WTC11 (cell line): ENCODE results near the gene CCDC107. TPM values are rescaled to one million over a fixed set of nuclear protein-coding genes. Genes with fewer than 3 reads are reported as not detected.

ENCODE experiments used
- ATAC-seq: fragments of 200-7000 bp; cut with Tn5 transposase; 2 replicates; pipeline ENCODE4 v1.10.0; 2021; ENCODE audit warnings: mild to moderate bottlenecking, moderate library complexity
- CTCF ChIA-PET: fragments of 300-600 bp; sonication (Branson Sonifier 250); formaldehyde crosslinking; loops from one replicate; lab custom pipeline; 2021; ENCODE audit warnings: antibody characterized with exemption; lab: Charles Lee
- POLR2A ChIA-PET: fragments of 350-600 bp; sonication (Branson Sonifier 250); formaldehyde crosslinking; loops from one replicate; lab custom pipeline; 2021; ENCODE audit warnings: antibody characterized with exemption; lab: Charles Lee
- DNase-seq: peaks from one replicate; pipeline ENCODE4 v3.0.0; 2021; ENCODE audit warnings: low spot score
- H3K27ac Mint-ChIP-seq: 2 replicates; pipeline ENCODE4 v1.8.0; 2021; ENCODE audit warnings: mixed read lengths
- H3K27me3 Mint-ChIP-seq: 2 replicates; pipeline ENCODE4 v1.8.0; 2021; ENCODE audit warnings: low read depth, mild to moderate bottlenecking, moderate library complexity, mixed read lengths
- H3K36me3 Mint-ChIP-seq: 2 replicates; pipeline ENCODE4 v1.8.0; 2021; ENCODE audit warnings: mixed read lengths
- H3K4me1 Mint-ChIP-seq: 2 replicates; pipeline ENCODE4 v1.8.0; 2022; ENCODE audit warnings: mixed read lengths
- H3K4me3 Mint-ChIP-seq: 2 replicates; pipeline ENCODE4 v1.8.0; 2021; ENCODE audit warnings: mild to moderate bottlenecking, moderate library complexity, mixed read lengths
- H3K9me3 Mint-ChIP-seq: 2 replicates; pipeline ENCODE4 v1.8.0; 2021; ENCODE audit warnings: mixed read lengths
- CREM ChIP-seq: sonication (generic); formaldehyde crosslinking; IDR thresholded peaks from 2 replicates; pipeline ENCODE4 v1.8.1; 2022; ENCODE audit warnings: mild to moderate bottlenecking, missing genetic modification reagents, moderate library complexity
- ETV6 ChIP-seq: sonication (generic); formaldehyde crosslinking; IDR thresholded peaks from 2 replicates; pipeline ENCODE4 v1.8.1; 2022; ENCODE audit warnings: mild to moderate bottlenecking, missing genetic modification reagents
- FOXP1 ChIP-seq: sonication (generic); formaldehyde crosslinking; IDR thresholded peaks from 2 replicates; pipeline ENCODE4 v1.8.0; 2022; ENCODE audit warnings: missing genetic modification reagents, mild to moderate bottlenecking, moderate library complexity, borderline replicate concordance
- GTF2I ChIP-seq: fragments of 250-450 bp; sonication (Bioruptor Pico); conservative IDR thresholded peaks from 2 replicates; pipeline ENCODE4 v1.4.0; 2021; ENCODE audit warnings: mild to moderate bottlenecking
- JAZF1 ChIP-seq: fragments of 250-450 bp; sonication (Bioruptor Pico); IDR thresholded peaks from 2 replicates; pipeline ENCODE4 v1.9.0; 2021; ENCODE audit warnings: moderate library complexity, mild to moderate bottlenecking, inconsistent platforms
- KAT7 ChIP-seq: sonication (generic); formaldehyde crosslinking; IDR thresholded peaks from 2 replicates; pipeline ENCODE4 v1.8.1; 2023; ENCODE audit warnings: missing genetic modification reagents, mild to moderate bottlenecking, borderline replicate concordance
- MYBL2 ChIP-seq: sonication (generic); formaldehyde crosslinking; IDR thresholded peaks from 2 replicates; pipeline ENCODE4 v1.8.1; 2023; ENCODE audit warnings: mild to moderate bottlenecking, moderate library complexity, missing genetic modification reagents
- NFATC4 ChIP-seq: fragments of 250-450 bp; sonication (Bioruptor Pico); IDR thresholded peaks from 2 replicates; pipeline ENCODE4 v1.9.0; 2021; ENCODE audit warnings: mild to moderate bottlenecking
- NFYB ChIP-seq: sonication (generic); formaldehyde crosslinking; conservative IDR thresholded peaks from 2 replicates; pipeline ENCODE4 v1.8.0; 2022; ENCODE audit warnings: low read depth, missing genetic modification reagents
- PRRX2 ChIP-seq: fragments of 250-450 bp; sonication (Bioruptor Pico); IDR thresholded peaks from 2 replicates; pipeline ENCODE4 v1.8.0; 2021; ENCODE audit warnings: mild to moderate bottlenecking
- SMAD3 ChIP-seq: sonication (generic); formaldehyde crosslinking; IDR thresholded peaks from 2 replicates; pipeline ENCODE4 v1.8.0; 2022; ENCODE audit warnings: missing genetic modification reagents, mild to moderate bottlenecking, borderline replicate concordance
- SMAD4 ChIP-seq: sonication (generic); formaldehyde crosslinking; IDR thresholded peaks from 2 replicates; pipeline ENCODE4 v1.8.0; 2022; ENCODE audit warnings: mild to moderate bottlenecking, missing genetic modification reagents
- SOX15 ChIP-seq: fragments of 250-450 bp; sonication (Bioruptor Pico); IDR thresholded peaks from 2 replicates; pipeline ENCODE4 v1.9.0; 2021; ENCODE audit warnings: mild to moderate bottlenecking
- TEAD4 ChIP-seq: sonication (generic); formaldehyde crosslinking; IDR thresholded peaks from 2 replicates; pipeline ENCODE4 v1.8.0; 2022; ENCODE audit warnings: mild to moderate bottlenecking, missing genetic modification reagents
- TP53 ChIP-seq: sonication (generic); formaldehyde crosslinking; IDR thresholded peaks from 2 replicates; pipeline ENCODE4 v1.8.1; 2023; ENCODE audit warnings: mild to moderate bottlenecking, missing genetic modification reagents
- ZNF121 ChIP-seq: sonication (generic); formaldehyde crosslinking; IDR thresholded peaks from 2 replicates; pipeline ENCODE4 v1.8.0; 2023; ENCODE audit warnings: missing genetic modification reagents
- ZNF138 ChIP-seq: sonication (generic); formaldehyde crosslinking; conservative IDR thresholded peaks from 2 replicates; pipeline ENCODE4 v1.8.1; 2022; ENCODE audit warnings: mild to moderate bottlenecking, moderate library complexity, missing genetic modification reagents
- ZNF423 ChIP-seq: fragments of 250-450 bp; sonication (Bioruptor Pico); IDR thresholded peaks from 2 replicates; pipeline ENCODE4 v2.1.2; 2022; ENCODE audit warnings: mild to moderate bottlenecking, moderate library complexity
- total RNA-seq: library from RNA; stranded (reverse); gene quantifications from 3 replicates; pipeline ENCODE4 v1.2.3, GENCODE V29; 2021
- TF ChIP-seq, protein P1 (sequence below): sonication (generic); formaldehyde crosslinking; IDR thresholded peaks from 2 replicates; pipeline ENCODE4 v1.8.1; 2022; ENCODE audit warnings: mild to moderate bottlenecking, missing genetic modification reagents, moderate library complexity, borderline replicate concordance
- TF ChIP-seq, protein P2 (sequence below): fragments of 250-450 bp; sonication (Bioruptor Pico); IDR thresholded peaks from 2 replicates; pipeline ENCODE4 v1.9.0; 2021; ENCODE audit warnings: mild to moderate bottlenecking
- TF ChIP-seq, protein P3 (sequence below): sonication (generic); formaldehyde crosslinking; IDR thresholded peaks from 2 replicates; pipeline ENCODE4 v1.8.1; 2022; ENCODE audit warnings: missing genetic modification reagents, borderline replicate concordance
- TF ChIP-seq, protein P4 (sequence below): sonication (generic); formaldehyde crosslinking; IDR thresholded peaks from 2 replicates; pipeline ENCODE4 v1.8.0; 2022; ENCODE audit warnings: mild to moderate bottlenecking, missing genetic modification reagents
- TF ChIP-seq, protein P5 (sequence below): sonication (generic); formaldehyde crosslinking; IDR thresholded peaks from 2 replicates; pipeline ENCODE4 v1.8.0; 2022; ENCODE audit warnings: mild to moderate bottlenecking, missing genetic modification reagents
- TF ChIP-seq, protein P6 (sequence below): fragments of 250-450 bp; sonication (Bioruptor Pico); IDR thresholded peaks from 2 replicates; pipeline ENCODE4 v1.8.0; 2021; ENCODE audit warnings: mild to moderate bottlenecking
- TF ChIP-seq, protein P7 (sequence below): fragments of 250-450 bp; sonication (Bioruptor Pico); IDR thresholded peaks from 2 replicates; pipeline ENCODE4 v1.9.0; 2021; ENCODE audit warnings: moderate library complexity, mild to moderate bottlenecking, inconsistent platforms, borderline replicate concordance
- TF ChIP-seq, protein P8 (sequence below): sonication (generic); formaldehyde crosslinking; IDR thresholded peaks from 2 replicates; pipeline ENCODE4 v1.8.0; 2023; ENCODE audit warnings: missing genetic modification reagents
- TF ChIP-seq, protein P9 (sequence below): sonication (generic); formaldehyde crosslinking; IDR thresholded peaks from 2 replicates; pipeline ENCODE4 v1.8.1; 2023; ENCODE audit warnings: mild to moderate bottlenecking, missing genetic modification reagents

Gene CCDC107
- total RNA-seq, 1 experiment from 2014 or later: 10.8 TPM

DNA sequence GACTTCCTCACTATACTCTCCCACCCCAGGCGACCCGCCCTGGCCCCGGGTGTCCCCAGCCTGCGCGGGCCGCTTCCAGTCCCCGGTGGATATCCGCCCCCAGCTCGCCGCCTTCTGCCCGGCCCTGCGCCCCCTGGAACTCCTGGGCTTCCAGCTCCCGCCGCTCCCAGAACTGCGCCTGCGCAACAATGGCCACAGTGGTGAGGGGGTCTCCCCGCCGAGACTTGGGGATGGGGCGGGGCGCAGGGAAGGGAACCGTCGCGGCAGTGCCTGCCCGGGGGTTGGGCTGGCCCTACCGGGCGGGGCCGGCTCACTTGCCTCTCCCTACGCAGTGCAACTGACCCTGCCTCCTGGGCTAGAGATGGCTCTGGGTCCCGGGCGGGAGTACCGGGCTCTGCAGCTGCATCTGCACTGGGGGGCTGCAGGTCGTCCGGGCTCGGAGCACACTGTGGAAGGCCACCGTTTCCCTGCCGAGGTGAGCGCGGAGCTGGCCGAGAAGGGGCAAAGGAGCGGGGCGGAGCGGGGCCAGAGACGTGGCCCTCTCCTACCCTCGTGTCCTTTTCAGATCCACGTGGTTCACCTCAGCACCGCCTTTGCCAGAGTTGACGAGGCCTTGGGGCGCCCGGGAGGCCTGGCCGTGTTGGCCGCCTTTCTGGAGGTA, 17.8 kb downstream of the CCDC107 start:
- Mint-ChIP-seq H3K9me3 (no peaks in the 10 kb centered on the region), H3K4me1 (peaks cover 15% of the 10 kb centered on the region), H3K27me3 (peaks cover 30% of the 10 kb centered on the region), H3K36me3 (no peaks in the 10 kb centered on the region), H3K27ac (no peak overlapping the region), H3K4me3 (peak overlapping the region; percentile 69)
- DNase-seq (peak; percentile 95), ATAC-seq (peak; percentile 92)
- POLR2A ChIA-PET: interaction anchor here (0.9 to 2.2 kb wide), 8 partner anchors 10 to 76 kb away, joined by 3 to 21 read pairs (median 5); partner anchors contain the start of genes ARHGEF39, CCDC107, CREB3 and RMRP
- CTCF ChIA-PET: interaction anchor here (0.5 to 4.5 kb wide), 23 partner anchors 11 to 1084 kb away, joined by 3 to 41 read pairs (median 5); partner anchors contain the start of genes ARHGEF39, CCDC107, RMRP and TPM2
- TF ChIP-seq, protein P1, sequence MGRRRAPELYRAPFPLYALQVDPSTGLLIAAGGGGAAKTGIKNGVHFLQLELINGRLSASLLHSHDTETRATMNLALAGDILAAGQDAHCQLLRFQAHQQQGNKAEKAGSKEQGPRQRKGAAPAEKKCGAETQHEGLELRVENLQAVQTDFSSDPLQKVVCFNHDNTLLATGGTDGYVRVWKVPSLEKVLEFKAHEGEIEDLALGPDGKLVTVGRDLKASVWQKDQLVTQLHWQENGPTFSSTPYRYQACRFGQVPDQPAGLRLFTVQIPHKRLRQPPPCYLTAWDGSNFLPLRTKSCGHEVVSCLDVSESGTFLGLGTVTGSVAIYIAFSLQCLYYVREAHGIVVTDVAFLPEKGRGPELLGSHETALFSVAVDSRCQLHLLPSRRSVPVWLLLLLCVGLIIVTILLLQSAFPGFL: no peak
- TF ChIP-seq CREM (CRISPR knock-in tag) (no peak), NFATC4 (CRISPR knock-in tag) (no peak), ZNF138 (no peak; the same call in 1 of the 2 replicates), FOXP1 (CRISPR knock-in tag) (peak; percentile 92), SMAD3 (CRISPR knock-in tag) (peak; percentile 19; the same call in 1 of the 2 replicates), ZNF423 (CRISPR knock-in tag) (no peak), ETV6 (CRISPR knock-in tag) (0 out of 2 replicates have a peak, but pooled peaks have one; percentile 64), TP53 (peak; percentile 74; the same call in 1 of the 2 replicates), ZNF121 (CRISPR knock-in tag) (no peak), SOX15 (CRISPR knock-in tag) (no peak), MYBL2 (CRISPR knock-in tag) (no peak; the same call in 1 of the 2 replicates), PRRX2 (CRISPR knock-in tag) (no peak), SMAD4 (CRISPR knock-in tag) (peak; percentile 85), JAZF1 (CRISPR knock-in tag) (no peak), TEAD4 (CRISPR knock-in tag) (0 out of 2 replicates have a peak, but pooled peaks have one; percentile 33), GTF2I (CRISPR knock-in tag) (no peak), NFYB (CRISPR knock-in tag) (peak; percentile 39; the same call in 1 of the 2 replicates), KAT7 (CRISPR knock-in tag) (no peak)
- TF ChIP-seq, protein P2, sequence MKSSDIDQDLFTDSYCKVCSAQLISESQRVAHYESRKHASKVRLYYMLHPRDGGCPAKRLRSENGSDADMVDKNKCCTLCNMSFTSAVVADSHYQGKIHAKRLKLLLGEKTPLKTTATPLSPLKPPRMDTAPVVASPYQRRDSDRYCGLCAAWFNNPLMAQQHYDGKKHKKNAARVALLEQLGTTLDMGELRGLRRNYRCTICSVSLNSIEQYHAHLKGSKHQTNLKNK: no peak
- TF ChIP-seq, protein P3, sequence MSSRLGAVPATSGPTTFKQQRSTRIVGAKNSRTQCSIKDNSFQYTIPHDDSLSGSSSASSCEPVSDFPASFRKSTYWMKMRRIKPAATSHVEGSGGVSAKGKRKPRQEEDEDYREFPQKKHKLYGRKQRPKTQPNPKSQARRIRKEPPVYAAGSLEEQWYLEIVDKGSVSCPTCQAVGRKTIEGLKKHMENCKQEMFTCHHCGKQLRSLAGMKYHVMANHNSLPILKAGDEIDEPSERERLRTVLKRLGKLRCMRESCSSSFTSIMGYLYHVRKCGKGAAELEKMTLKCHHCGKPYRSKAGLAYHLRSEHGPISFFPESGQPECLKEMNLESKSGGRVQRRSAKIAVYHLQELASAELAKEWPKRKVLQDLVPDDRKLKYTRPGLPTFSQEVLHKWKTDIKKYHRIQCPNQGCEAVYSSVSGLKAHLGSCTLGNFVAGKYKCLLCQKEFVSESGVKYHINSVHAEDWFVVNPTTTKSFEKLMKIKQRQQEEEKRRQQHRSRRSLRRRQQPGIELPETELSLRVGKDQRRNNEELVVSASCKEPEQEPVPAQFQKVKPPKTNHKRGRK (CRISPR knock-in tag): no peak
- TF ChIP-seq, protein P4, sequence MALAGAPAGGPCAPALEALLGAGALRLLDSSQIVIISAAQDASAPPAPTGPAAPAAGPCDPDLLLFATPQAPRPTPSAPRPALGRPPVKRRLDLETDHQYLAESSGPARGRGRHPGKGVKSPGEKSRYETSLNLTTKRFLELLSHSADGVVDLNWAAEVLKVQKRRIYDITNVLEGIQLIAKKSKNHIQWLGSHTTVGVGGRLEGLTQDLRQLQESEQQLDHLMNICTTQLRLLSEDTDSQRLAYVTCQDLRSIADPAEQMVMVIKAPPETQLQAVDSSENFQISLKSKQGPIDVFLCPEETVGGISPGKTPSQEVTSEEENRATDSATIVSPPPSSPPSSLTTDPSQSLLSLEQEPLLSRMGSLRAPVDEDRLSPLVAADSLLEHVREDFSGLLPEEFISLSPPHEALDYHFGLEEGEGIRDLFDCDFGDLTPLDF (CRISPR knock-in tag): peak; percentile 91
- TF ChIP-seq, protein P5, sequence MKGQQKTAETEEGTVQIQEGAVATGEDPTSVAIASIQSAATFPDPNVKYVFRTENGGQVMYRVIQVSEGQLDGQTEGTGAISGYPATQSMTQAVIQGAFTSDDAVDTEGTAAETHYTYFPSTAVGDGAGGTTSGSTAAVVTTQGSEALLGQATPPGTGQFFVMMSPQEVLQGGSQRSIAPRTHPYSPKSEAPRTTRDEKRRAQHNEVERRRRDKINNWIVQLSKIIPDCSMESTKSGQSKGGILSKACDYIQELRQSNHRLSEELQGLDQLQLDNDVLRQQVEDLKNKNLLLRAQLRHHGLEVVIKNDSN (CRISPR knock-in tag): peak; percentile 69
- TF ChIP-seq, protein P6, sequence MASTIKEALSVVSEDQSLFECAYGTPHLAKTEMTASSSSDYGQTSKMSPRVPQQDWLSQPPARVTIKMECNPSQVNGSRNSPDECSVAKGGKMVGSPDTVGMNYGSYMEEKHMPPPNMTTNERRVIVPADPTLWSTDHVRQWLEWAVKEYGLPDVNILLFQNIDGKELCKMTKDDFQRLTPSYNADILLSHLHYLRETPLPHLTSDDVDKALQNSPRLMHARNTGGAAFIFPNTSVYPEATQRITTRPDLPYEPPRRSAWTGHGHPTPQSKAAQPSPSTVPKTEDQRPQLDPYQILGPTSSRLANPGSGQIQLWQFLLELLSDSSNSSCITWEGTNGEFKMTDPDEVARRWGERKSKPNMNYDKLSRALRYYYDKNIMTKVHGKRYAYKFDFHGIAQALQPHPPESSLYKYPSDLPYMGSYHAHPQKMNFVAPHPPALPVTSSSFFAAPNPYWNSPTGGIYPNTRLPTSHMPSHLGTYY (CRISPR knock-in tag): no peak
- TF ChIP-seq, protein P7, sequence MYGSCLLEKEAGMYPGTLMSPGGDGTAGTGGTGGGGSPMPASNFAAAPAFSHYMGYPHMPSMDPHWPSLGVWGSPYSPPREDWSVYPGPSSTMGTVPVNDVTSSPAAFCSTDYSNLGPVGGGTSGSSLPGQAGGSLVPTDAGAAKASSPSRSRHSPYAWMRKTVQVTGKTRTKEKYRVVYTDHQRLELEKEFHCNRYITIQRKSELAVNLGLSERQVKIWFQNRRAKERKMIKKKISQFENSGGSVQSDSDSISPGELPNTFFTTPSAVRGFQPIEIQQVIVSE (CRISPR knock-in tag): no peak
- TF ChIP-seq, protein P8, sequence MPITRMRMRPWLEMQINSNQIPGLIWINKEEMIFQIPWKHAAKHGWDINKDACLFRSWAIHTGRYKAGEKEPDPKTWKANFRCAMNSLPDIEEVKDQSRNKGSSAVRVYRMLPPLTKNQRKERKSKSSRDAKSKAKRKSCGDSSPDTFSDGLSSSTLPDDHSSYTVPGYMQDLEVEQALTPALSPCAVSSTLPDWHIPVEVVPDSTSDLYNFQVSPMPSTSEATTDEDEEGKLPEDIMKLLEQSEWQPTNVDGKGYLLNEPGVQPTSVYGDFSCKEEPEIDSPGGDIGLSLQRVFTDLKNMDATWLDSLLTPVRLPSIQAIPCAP (CRISPR knock-in tag): peak; percentile 82
- TF ChIP-seq, protein P9, sequence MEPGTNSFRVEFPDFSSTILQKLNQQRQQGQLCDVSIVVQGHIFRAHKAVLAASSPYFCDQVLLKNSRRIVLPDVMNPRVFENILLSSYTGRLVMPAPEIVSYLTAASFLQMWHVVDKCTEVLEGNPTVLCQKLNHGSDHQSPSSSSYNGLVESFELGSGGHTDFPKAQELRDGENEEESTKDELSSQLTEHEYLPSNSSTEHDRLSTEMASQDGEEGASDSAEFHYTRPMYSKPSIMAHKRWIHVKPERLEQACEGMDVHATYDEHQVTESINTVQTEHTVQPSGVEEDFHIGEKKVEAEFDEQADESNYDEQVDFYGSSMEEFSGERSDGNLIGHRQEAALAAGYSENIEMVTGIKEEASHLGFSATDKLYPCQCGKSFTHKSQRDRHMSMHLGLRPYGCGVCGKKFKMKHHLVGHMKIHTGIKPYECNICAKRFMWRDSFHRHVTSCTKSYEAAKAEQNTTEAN (CRISPR knock-in tag): peak; percentile 73; the same call in 1 of the 2 replicates
